Right lobe of liver (tissue), 4 donors: ENCODE results near the gene ADCK2.

Source experiments
- POLR2A ChIP-seq: fragments of 450-650 bp; IDR thresholded peaks from one replicate; pipeline ENCODE4 v1.6.1; 2017; ENCODE audit warnings: antibody characterized with exemption, mild to moderate bottlenecking
- TF ChIP-seq, protein P1 (sequence below), 4 donors: fragments of 200-600 bp in 3 of 4; fragments of 450-650 bp in 1 of 4; IDR thresholded peaks; one replicate each; pipeline versions ENCODE4 v1.5.1 to v1.8.0; 2016 to 2022; ENCODE audit warnings: antibody characterized with exemption in 4 of 4, mild to moderate bottlenecking in 2 of 4
- donor health status: DM: no; HTN: no; CAD: no.
- donor health status: DM: no; HTN: no; CAD: no.
- donor health status: DM: no; HTN: yes; CAD: no.

DNA sequence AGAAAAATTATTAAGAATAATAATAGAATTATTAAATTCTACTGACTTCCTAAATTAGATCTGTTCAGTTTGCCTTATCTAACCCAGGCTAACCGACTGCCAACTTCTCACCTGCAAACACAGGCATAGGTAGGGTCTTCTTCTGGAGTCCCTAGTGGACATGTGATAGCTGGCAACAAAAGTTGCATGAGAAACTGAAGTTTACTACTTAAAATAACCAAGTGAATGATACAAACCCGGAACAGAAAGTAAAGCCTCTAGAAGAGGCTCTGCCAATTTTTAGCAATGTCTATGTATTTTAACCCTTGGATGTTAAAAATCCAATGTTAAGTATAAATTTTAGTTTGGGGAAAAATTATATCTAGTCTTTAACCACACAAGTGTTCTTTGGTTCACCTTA, 61.4 kb downstream of the ADCK2 start:
- TF ChIP-seq, protein P1, sequence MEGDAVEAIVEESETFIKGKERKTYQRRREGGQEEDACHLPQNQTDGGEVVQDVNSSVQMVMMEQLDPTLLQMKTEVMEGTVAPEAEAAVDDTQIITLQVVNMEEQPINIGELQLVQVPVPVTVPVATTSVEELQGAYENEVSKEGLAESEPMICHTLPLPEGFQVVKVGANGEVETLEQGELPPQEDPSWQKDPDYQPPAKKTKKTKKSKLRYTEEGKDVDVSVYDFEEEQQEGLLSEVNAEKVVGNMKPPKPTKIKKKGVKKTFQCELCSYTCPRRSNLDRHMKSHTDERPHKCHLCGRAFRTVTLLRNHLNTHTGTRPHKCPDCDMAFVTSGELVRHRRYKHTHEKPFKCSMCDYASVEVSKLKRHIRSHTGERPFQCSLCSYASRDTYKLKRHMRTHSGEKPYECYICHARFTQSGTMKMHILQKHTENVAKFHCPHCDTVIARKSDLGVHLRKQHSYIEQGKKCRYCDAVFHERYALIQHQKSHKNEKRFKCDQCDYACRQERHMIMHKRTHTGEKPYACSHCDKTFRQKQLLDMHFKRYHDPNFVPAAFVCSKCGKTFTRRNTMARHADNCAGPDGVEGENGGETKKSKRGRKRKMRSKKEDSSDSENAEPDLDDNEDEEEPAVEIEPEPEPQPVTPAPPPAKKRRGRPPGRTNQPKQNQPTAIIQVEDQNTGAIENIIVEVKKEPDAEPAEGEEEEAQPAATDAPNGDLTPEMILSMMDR (IDR thresholded peaks at IDR 0.05), result no peak
- no peak for TF ChIP-seq POLR2A
